ENCODE measurements around the gene MMP15. TPM values are rescaled to one million over a fixed set of nuclear protein-coding genes. Genes with fewer than 3 reads are reported as not detected.

The MMP15 gene
- total RNA-seq, 2 donors from 2014 or later: 0.40 to 1.5 TPM

DNA sequence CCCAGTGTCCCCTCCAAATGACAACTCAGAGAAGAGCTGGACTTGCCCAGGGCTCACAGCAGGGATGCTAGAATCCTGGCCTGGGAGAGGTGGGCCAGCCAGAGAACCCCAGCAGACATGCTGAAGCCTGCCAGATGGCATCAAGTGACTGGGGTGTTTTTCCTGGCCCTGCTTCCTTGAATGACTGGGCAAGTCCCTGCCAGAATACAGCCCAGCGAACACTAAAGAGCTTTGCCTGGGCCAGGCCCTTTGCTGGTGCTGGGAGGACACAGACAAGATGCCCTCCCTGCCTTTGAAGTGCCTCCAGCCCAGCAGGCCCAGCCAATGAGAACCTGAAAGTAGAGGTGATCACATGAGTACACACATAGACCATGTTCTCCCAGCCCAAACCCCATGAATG lies 36.6 kb upstream of the MMP15 start:
- Mint-ChIP-seq H3K36me3 (ENCODE audit: low read depth) (no peaks in the 10 kb centered on the region), H3K4me1 (peaks cover 18% of the 10 kb centered on the region), H3K4me3 (no peak overlapping the region), H3K27ac (peak overlapping the region; percentile 63), H3K27me3 (no peaks in the 10 kb centered on the region)
- no peaks in the 10 kb centered on the region for H3K9me3 ChIP-seq (ENCODE audit: control insufficient read depth, low read length, poor library complexity, severe bottlenecking)
- DNase-seq (no peak), ATAC-seq (no peak)

DNA sequence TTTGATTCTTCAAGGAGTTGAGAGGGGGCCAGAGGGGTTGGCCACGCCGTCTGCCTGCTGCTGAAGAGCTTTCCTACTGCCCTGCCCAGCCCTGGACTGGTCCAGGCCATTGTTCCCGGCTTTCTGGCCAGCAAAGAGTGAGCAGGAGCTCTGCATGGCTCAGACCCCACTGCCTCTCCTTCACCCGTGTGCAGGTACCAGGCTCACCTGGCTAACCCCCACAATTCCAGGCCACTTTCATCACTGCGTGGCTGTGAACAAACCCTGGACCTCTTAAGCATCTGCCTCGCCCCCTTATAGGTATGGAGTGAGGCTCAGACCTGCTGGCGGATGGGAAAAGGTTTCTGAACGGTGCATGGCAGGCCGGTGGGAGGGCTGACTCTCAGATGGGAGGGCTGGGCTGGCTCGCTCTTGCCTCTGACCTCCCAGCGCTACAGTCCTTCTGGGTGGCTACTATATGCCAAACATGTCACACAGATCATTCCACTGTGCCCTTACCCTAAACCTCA lies 33.9 kb upstream of the MMP15 start:
- Mint-ChIP-seq H3K27ac (no peak overlapping the region), H3K4me1 (peaks cover 20% of the 10 kb centered on the region), H3K4me3 (no peak overlapping the region), H3K36me3 (ENCODE audit: low read depth) (peaks cover 2% of the 10 kb centered on the region), H3K27me3 (no peaks in the 10 kb centered on the region)
- DNase-seq: no peak
- no peaks in the 10 kb centered on the region for H3K9me3 ChIP-seq (ENCODE audit: control insufficient read depth, low read length, poor library complexity, severe bottlenecking)
- no peak for ATAC-seq

DNA sequence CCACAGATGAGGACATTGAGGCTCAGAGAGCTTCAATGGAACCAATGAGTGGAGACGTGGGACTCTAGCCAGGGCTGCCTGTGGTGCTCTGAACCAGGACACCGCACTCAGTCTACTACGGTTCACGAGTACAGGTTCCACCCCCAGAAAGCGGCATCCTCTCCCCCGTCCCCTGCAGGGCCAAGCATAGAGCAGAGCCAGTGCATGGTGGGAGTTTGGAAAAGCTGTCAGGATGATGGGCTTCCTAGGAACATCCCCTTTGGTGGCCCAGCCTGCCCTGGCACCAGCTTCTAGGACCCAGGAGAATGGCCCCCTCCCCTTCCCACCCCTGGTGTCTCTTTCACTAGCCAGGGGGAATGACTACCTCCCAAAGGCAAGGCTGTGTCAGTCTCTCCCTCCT lies 33.5 kb upstream of the MMP15 start:
- ATAC-seq: no peak
- peaks cover 21% of the 10 kb centered on the region for H3K4me1 Mint-ChIP-seq
- no peak for DNase-seq
- no peak overlapping the region for H3K4me3 Mint-ChIP-seq
- no peaks in the 10 kb centered on the region for H3K27me3 Mint-ChIP-seq
- peaks cover 2% of the 10 kb centered on the region for H3K36me3 Mint-ChIP-seq (ENCODE audit: low read depth)
- no peaks in the 10 kb centered on the region for H3K9me3 ChIP-seq (ENCODE audit: control insufficient read depth, low read length, poor library complexity, severe bottlenecking)
- no peak overlapping the region for H3K27ac Mint-ChIP-seq

DNA sequence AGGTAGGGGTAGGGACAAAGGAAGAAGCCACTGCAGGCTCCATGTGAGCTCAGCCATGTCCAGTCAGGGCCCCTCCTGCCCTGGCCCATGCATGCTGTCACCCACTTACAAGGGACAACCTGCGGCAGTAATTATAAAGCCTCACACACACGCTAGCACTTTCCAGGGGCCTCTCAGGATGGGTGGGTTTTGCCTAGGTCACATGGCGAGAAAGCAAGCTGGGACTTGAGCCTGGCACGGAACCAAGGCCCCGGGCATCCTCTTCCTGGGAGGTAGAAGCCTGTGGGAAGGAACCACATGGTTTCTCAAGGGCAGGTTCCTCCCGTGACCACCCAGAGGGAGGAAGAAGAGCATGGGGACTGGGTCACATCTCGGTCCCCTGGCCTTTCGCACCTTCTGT lies 32.1 kb upstream of the MMP15 start:
- Mint-ChIP-seq H3K4me1 (peaks cover 33% of the 10 kb centered on the region), H3K4me3 (no peak overlapping the region), H3K27ac (no peak overlapping the region), H3K36me3 (ENCODE audit: low read depth) (peaks cover 2% of the 10 kb centered on the region), H3K27me3 (no peaks in the 10 kb centered on the region)
- H3K9me3 ChIP-seq (ENCODE audit: control insufficient read depth, low read length, poor library complexity, severe bottlenecking): no peaks in the 10 kb centered on the region
- DNase-seq (no peak), ATAC-seq (no peak)

- H3K4me1 Mint-ChIP-seq: peaks cover 37% of the 10 kb centered on the region
- H3K4me3 Mint-ChIP-seq: peak overlapping the region; percentile 50
Observed at GRCh38 chr16:57993897-57994296, 31.7 kb upstream of the MMP15 start.

GRCh38 chr16:57994361-57994760 lies 31.2 kb upstream of the MMP15 start:
- Mint-ChIP-seq H3K4me1 (peaks cover 42% of the 10 kb centered on the region), H3K36me3 (ENCODE audit: low read depth) (peaks cover 2% of the 10 kb centered on the region), H3K4me3 (peak overlapping the region; percentile 55), H3K27ac (peak overlapping the region; percentile 83), H3K27me3 (no peaks in the 10 kb centered on the region)
- ATAC-seq: no peak
- DNase-seq: no peak
- H3K9me3 ChIP-seq (ENCODE audit: control insufficient read depth, low read length, poor library complexity, severe bottlenecking): no peaks in the 10 kb centered on the region

More at GRCh38 chr16:57993897-57994296, 31.7 kb upstream of the MMP15 start:
- H3K9me3 ChIP-seq (ENCODE audit: control insufficient read depth, low read length, poor library complexity, severe bottlenecking): no peaks in the 10 kb centered on the region
- no peak for ATAC-seq
- Mint-ChIP-seq H3K36me3 (ENCODE audit: low read depth) (peaks cover 2% of the 10 kb centered on the region), H3K27me3 (no peaks in the 10 kb centered on the region), H3K27ac (peak overlapping the region; percentile 83)
- DNase-seq: no peak

- no peaks in the 10 kb centered on the region for H3K9me3 ChIP-seq (ENCODE audit: control insufficient read depth, low read length, poor library complexity, severe bottlenecking)
- DNase-seq (peak in 1 of 3 donors; percentile 24), ATAC-seq (peak; percentile 30)
- Mint-ChIP-seq H3K36me3 (ENCODE audit: low read depth) (peaks cover 2% of the 10 kb centered on the region), H3K27me3 (no peaks in the 10 kb centered on the region), H3K27ac (peak overlapping the region; percentile 83), H3K4me3 (peak overlapping the region; percentile 55), H3K4me1 (peaks cover 43% of the 10 kb centered on the region)
Observed at GRCh38 chr16:57994778-57995177, 30.8 kb upstream of the MMP15 start.

DNA sequence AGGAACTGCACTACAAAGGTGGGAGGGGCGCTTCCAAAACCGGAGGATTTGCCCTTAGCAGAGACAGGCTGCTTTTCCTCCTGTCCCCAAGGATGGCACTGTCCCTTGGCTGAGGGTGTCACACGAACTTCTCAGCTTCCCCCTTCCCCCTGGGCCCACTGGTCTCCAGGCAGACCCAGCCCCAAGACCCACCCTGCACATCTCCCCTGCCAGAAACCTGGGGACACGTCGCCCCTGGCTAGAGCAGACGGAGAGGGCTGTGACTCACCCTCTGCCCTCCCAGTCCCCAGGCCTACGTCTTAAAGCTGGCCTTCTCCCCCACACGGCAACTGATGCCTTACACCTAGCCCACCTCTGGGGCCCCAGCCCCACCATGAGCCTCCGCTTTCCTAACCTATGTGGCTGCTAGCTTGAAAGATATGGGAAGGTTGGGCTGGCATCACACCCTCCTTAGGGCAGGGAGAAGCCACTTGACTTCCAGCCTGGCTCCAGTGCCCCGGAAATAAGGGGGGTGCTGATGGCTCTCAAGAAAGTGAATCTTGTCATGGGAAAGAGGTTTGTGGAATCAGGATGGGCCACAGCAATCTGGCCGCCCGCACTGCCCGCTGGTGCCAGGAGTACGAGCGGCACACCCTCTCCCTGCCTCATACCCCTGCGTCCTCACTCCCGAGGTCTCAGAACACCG lies 29.7 kb upstream of the MMP15 start:
- peaks cover 37% of the 10 kb centered on the region for H3K4me1 Mint-ChIP-seq
- H3K27me3 Mint-ChIP-seq: no peaks in the 10 kb centered on the region
- peak overlapping the region; percentile 31 for H3K4me3 Mint-ChIP-seq
- H3K36me3 Mint-ChIP-seq (ENCODE audit: low read depth): peaks cover 2% of the 10 kb centered on the region
- ATAC-seq (no peak), DNase-seq (no peak)
- peak overlapping the region; percentile 83 for H3K27ac Mint-ChIP-seq
- no peaks in the 10 kb centered on the region for H3K9me3 ChIP-seq (ENCODE audit: control insufficient read depth, low read length, poor library complexity, severe bottlenecking)

DNA sequence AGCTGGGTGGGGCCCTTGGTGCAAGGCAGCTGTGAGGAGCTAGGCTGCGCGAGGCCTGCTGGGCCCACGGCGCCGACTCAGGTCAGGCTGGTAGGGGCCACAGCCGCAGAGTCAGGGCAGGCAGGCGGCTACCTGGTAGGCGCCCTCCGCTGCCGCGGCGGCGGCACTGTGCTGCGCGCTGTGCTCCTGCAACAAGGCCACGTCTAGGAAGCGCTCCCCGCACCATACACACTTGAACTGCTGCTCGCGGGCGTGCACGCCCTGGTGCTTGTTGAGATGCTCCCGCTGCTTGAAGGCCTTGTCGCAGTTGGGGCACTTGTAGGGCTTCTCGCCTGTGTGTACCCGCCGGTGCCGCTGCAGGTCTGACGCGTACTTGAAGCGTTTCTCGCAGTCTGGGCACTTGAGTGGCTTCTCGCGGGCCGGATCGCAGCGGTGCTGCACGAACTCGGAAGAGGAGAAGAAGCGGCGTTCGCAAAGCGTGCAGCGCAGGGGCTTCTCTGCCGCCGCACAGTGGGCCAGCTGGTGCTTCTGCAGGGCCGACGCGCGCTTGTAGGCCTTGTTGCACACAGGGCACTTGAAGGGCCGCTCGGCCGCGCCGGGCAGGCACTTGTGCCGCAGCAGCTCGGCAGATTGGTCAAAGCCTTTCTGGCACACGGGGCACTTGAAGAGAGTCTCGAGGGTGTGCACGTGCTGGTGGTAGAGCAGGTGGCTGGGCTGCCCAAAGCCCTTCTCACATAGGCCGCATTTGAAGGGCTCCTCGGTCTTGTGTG lies 29.0 kb upstream of the MMP15 start:
- Mint-ChIP-seq H3K27ac (peak overlapping the region; percentile 83), H3K4me3 (peak overlapping the region; percentile 39), H3K36me3 (ENCODE audit: low read depth) (peaks cover 2% of the 10 kb centered on the region), H3K4me1 (peaks cover 42% of the 10 kb centered on the region), H3K27me3 (no peaks in the 10 kb centered on the region)
- ATAC-seq: no peak
- DNase-seq: no peak
- no peaks in the 10 kb centered on the region for H3K9me3 ChIP-seq (ENCODE audit: control insufficient read depth, low read length, poor library complexity, severe bottlenecking)

DNA sequence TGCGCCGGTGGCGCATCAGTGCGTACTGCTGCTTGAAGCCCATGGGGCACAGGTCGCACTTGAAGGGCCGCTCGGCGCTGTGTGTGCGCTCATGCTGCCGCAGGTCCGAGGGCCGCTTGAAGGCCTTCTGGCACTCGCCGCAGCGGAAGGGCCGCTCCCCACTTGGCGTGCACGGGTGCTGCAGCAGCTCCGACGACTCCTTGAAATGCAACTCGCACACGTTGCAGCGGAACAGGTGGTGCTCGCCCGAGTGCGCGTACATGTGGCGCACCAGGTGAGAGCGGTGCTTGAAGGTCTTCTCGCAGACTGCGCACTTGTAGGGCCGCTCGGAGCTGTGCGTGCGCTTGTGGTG lies 28.4 kb upstream of the MMP15 start:
- DNase-seq: no peak
- no peaks in the 10 kb centered on the region for H3K9me3 ChIP-seq (ENCODE audit: control insufficient read depth, low read length, poor library complexity, severe bottlenecking)
- Mint-ChIP-seq H3K4me1 (peaks cover 48% of the 10 kb centered on the region), H3K4me3 (peak overlapping the region; percentile 87), H3K27me3 (no peaks in the 10 kb centered on the region), H3K36me3 (ENCODE audit: low read depth) (peaks cover 2% of the 10 kb centered on the region), H3K27ac (peak overlapping the region; percentile 60)
- no peak for ATAC-seq

GRCh38 chr16:57997528-57998265 lies 27.9 kb upstream of the MMP15 start:
- no peak for ATAC-seq
- Mint-ChIP-seq H3K27ac (peak overlapping the region; percentile 93), H3K4me3 (peak overlapping the region; percentile 87), H3K27me3 (no peaks in the 10 kb centered on the region), H3K4me1 (peaks cover 48% of the 10 kb centered on the region), H3K36me3 (ENCODE audit: low read depth) (peaks cover 2% of the 10 kb centered on the region)
- H3K9me3 ChIP-seq (ENCODE audit: control insufficient read depth, low read length, poor library complexity, severe bottlenecking): no peaks in the 10 kb centered on the region
- DNase-seq: no peak

DNA sequence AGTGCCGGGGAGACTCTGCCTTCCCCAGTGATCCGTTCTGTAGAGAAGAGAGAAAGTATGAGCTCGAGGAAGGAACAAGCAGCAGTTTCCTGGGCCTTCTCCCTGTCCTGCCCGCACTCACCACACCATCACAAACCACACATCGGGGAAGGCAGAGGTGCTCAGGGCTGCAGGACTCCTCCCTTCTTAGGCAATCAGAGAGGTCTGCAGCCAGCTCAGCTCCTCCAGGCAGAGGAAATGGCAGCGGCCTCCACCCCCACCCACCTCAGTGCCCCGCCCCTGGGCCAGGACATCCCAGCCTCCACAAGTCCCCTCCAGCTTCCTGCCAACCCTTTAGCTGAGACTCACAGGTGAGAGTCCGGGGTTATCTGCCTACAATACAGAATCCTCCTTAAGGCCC lies 27.1 kb upstream of the MMP15 start:
- Mint-ChIP-seq H3K27ac (peak overlapping the region; percentile 93), H3K4me3 (peak overlapping the region; percentile 87), H3K27me3 (no peaks in the 10 kb centered on the region), H3K4me1 (peaks cover 45% of the 10 kb centered on the region), H3K36me3 (ENCODE audit: low read depth) (peaks cover 2% of the 10 kb centered on the region)
- peak; percentile 24 for ATAC-seq
- H3K9me3 ChIP-seq (ENCODE audit: control insufficient read depth, low read length, poor library complexity, severe bottlenecking): no peaks in the 10 kb centered on the region
- peak in 2 of 3 donors; percentile 37 to 46 for DNase-seq

DNA sequence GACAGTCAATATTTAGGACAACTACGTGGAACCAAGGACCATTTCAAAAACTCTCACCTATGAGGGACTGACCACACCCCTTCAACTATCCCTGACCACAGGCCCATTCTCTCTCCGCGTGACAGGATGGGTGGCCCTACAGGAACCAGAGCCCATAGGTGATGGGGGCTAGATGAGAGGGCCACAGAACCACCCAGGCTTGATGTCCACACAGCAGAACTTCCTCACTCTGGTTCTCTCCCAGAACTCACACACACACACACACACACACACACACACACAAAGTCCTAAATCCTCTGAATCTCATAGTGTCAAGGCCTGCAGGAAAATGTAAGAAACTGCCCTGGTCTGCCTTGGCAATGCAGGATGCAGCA lies 26.6 kb upstream of the MMP15 start:
- ATAC-seq (no peak), DNase-seq (no peak)
- Mint-ChIP-seq H3K4me3 (peak overlapping the region; percentile 87), H3K36me3 (ENCODE audit: low read depth) (peaks cover 5% of the 10 kb centered on the region), H3K27ac (peak overlapping the region; percentile 93), H3K27me3 (no peaks in the 10 kb centered on the region), H3K4me1 (peaks cover 48% of the 10 kb centered on the region)
- H3K9me3 ChIP-seq (ENCODE audit: control insufficient read depth, low read length, poor library complexity, severe bottlenecking): no peaks in the 10 kb centered on the region

Data from T-helper 17 cell (primary cell).